Subcutaneous abdominal adipose tissue (tissue), 5 donors: ENCODE measurements around the gene AMY1C.
"Not testable (repeated sequence)": the region's sequence is repeated elsewhere in the genome, so short reads cannot be mapped to it uniquely, and the experiment has no call there.

Source experiments
- H3K27ac ChIP-seq: one replicate; pipeline ENCODE4 v1.7.0; 2013; ENCODE audit warnings: low read depth, mild to moderate bottlenecking, inconsistent platforms, low read length, moderate library complexity
- H3K27me3 ChIP-seq, 5 donors: one replicate each; pipeline ENCODE4 v1.7.0; 2013; ENCODE audit warnings: low read length in 5 of 5, inconsistent platforms in 1 of 5; ENCODE audit not compliant: control insufficient read depth in 5 of 5, insufficient read depth in 4 of 5
- H3K36me3 ChIP-seq, 5 donors: one replicate each; pipeline ENCODE4 v1.7.0; 2013; ENCODE audit warnings: low read length in 5 of 5; ENCODE audit not compliant: control insufficient read depth in 5 of 5, insufficient read depth in 5 of 5
- H3K4me1 ChIP-seq, 5 donors: one replicate each; pipeline ENCODE4 v1.7.0; 2013; ENCODE audit warnings: low read length in 5 of 5, mild to moderate bottlenecking in 3 of 5, moderate library complexity in 1 of 5; ENCODE audit not compliant: control insufficient read depth in 5 of 5, insufficient read depth in 5 of 5
- H3K4me3 ChIP-seq, 5 donors: one replicate each; pipeline ENCODE4 v1.7.0; 2013; ENCODE audit warnings: low read length in 5 of 5, low read depth in 1 of 5
- H3K9ac ChIP-seq, 5 donors: one replicate each; pipeline ENCODE4 v1.7.0; 2013; ENCODE audit warnings: low read length in 5 of 5, mild to moderate bottlenecking in 4 of 5, moderate library complexity in 3 of 5
- H3K9me3 ChIP-seq, 5 donors: one replicate each; pipeline ENCODE4 v1.7.0; 2013; ENCODE audit warnings: low read length in 5 of 5; ENCODE audit not compliant: control insufficient read depth in 5 of 5
- donor health status: healthy.
- donor health status: healthy.
- donor health status: healthy.
- donor health status: healthy.
- donor health status: healthy.

Gene AMY1C

DNA sequence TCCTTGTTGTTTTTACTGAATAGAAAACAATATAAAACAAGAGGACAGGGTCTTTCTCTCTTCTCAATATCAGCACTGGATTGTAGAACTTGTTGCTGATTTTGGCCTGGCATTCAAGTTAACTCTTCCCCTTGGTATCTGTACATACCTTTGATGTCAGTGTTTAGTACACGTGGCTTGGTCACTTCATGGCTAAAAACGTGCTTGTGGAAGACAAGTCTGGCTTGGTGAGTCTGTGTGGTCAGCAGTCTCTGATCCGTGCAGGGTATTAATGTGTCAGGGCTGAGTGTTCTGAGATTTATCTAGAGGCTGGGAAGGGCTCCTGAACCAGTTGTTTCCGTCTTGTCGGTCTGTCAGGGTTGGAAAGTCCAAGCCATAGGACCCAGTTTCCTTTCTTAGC is at the start of gene AMY1C:
TSS of gene AMY1C (plus strand) at position 301 of the 400 bp plus-strand sequence. CDS start 572 bp downstream, outside the sequence.
- H3K4me3 ChIP-seq, H3K36me3 ChIP-seq, H3K9me3 ChIP-seq: not testable (repeated sequence)

GRCh38 chr1:103700669-103701068 is 49.0 kb upstream of the AMY1C start:
- not testable (repeated sequence) for H3K4me3 ChIP-seq, H3K27ac ChIP-seq, H3K9me3 ChIP-seq, H3K9ac ChIP-seq, H3K27me3 ChIP-seq, H3K4me1 ChIP-seq, H3K36me3 ChIP-seq

More for the DNA sequence above, at the start of gene AMY1C:
- H3K4me1 ChIP-seq, H3K27me3 ChIP-seq, H3K27ac ChIP-seq, H3K9ac ChIP-seq: not testable (repeated sequence)

- not testable (repeated sequence) for H3K4me1 ChIP-seq, H3K36me3 ChIP-seq, H3K27me3 ChIP-seq, H3K9me3 ChIP-seq, H3K9ac ChIP-seq, H3K27ac ChIP-seq, H3K4me3 ChIP-seq
These were observed 48.4 kb upstream of the AMY1C start for GRCh38 chr1:103701256-103701655.

DNA sequence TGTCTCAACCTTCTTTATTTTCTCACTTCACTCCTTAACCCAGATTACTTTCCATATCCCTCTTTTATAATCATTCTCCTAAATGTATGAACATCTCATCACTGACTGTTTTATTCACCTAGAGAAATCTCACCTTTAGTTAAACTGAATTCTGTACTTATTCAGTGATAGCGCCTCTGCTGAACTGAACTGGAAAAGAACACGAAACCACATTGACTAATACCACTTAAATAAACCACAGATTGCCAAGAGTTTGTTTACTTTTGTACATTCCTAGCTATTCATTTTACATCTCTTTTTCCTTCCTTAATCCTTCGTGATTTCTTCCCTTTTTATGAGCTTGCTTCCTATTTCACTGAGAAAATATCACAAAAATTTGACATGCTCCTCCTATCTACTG is 42.0 kb upstream of the AMY1C start:
- not testable (repeated sequence) for H3K9me3 ChIP-seq, H3K9ac ChIP-seq, H3K27me3 ChIP-seq, H3K4me3 ChIP-seq, H3K27ac ChIP-seq, H3K36me3 ChIP-seq, H3K4me1 ChIP-seq

DNA sequence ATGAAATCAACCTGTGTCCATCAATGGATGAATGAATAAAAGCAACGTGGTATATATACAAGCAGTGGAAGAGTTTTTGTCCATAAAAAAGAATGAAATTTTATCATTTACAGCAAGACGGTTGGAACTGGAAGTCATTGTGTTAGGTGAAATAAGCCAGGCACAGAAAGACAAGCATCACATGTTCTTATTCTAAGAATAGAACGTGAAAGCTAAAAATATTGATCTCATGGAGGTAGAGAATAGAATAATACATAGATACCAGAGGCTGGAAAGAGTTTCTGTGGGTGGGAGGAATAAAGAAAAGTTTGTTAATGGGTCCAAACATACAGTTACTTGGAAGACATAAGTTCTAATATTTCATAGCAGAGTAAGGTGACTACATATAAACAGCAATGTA is 39.3 kb upstream of the AMY1C start:
- H3K9me3 ChIP-seq, H3K4me3 ChIP-seq, H3K27me3 ChIP-seq, H3K36me3 ChIP-seq, H3K9ac ChIP-seq, H3K27ac ChIP-seq, H3K4me1 ChIP-seq: not testable (repeated sequence)

DNA sequence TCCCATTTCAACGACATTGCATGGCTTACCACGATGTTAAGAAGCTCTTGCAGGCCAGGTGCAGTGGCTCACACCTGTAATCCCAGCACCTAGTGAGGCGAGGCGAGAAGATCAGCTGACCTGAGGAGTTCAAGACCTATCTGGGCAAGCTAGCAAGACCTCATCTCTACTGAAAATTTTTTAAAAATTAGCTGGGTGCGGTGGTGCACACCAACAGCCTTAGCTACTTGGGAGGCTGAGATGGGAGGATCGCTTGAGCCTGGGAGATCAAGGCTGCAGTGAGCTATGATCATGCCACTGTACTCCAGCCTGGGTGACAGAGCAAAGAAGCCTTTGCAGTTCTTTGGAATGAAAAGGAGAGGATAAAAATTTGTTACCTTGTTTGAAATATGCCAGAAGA is 32.3 kb upstream of the AMY1C start:
- not testable (repeated sequence) for H3K9me3 ChIP-seq, H3K4me1 ChIP-seq, H3K36me3 ChIP-seq, H3K27ac ChIP-seq, H3K27me3 ChIP-seq, H3K4me3 ChIP-seq, H3K9ac ChIP-seq

- H3K9ac ChIP-seq, H3K4me3 ChIP-seq, H3K27ac ChIP-seq, H3K9me3 ChIP-seq, H3K4me1 ChIP-seq, H3K27me3 ChIP-seq, H3K36me3 ChIP-seq: not testable (repeated sequence)
These were observed 28.2 kb upstream of the AMY1C start for GRCh38 chr1:103721473-103721872.

DNA sequence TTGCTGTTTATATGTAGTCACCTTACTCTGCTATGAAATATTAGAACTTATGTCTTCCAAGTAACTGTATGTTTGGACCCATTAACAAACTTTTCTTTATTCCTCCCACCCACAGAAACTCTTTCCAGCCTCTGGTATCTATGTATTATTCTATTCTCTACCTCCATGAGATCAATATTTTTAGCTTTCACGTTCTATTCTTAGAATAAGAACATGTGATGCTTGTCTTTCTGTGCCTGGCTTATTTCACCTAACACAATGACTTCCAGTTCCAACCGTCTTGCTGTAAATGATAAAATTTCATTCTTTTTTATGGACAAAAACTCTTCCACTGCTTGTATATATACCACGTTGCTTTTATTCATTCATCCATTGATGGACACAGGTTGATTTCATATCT is 14.4 kb upstream of the AMY1C start:
- H3K9ac ChIP-seq, H3K36me3 ChIP-seq, H3K4me3 ChIP-seq: not testable (repeated sequence)

DNA sequence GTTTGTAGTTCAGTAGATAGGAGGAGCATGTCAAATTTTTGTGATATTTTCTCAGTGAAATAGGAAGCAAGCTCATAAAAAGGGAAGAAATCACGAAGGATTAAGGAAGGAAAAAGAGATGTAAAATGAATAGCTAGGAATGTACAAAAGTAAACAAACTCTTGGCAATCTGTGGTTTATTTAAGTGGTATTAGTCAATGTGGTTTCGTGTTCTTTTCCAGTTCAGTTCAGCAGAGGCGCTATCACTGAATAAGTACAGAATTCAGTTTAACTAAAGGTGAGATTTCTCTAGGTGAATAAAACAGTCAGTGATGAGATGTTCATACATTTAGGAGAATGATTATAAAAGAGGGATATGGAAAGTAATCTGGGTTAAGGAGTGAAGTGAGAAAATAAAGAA is 11.7 kb upstream of the AMY1C start:
- not testable (repeated sequence) for H3K27ac ChIP-seq, H3K9me3 ChIP-seq, H3K36me3 ChIP-seq, H3K9ac ChIP-seq, H3K4me3 ChIP-seq, H3K4me1 ChIP-seq, H3K27me3 ChIP-seq

More for the DNA sequence above, 14.4 kb upstream of the AMY1C start:
- not testable (repeated sequence) for H3K9me3 ChIP-seq, H3K4me1 ChIP-seq, H3K27me3 ChIP-seq, H3K27ac ChIP-seq

DNA sequence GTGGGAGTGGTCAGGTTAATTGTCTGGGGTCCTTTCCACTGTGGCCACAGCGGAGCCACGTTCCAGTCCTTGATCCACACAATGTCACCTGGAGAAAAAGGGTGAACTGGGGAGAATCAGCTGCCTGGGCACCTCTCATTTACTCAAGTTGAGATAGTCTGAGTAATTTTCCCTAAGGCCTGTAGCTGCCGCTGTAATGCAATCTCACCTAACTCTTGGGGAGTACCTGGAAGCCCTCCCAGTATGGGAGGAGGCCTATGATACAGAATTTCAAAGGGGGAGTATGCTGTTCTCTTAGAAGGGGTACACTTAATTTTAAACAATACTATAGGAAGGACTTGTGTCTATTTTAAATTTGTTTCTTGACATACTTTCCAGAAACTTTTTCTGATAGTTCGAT is 5.2 kb upstream of the AMY1C start:
- not testable (repeated sequence) for H3K9ac ChIP-seq, H3K4me1 ChIP-seq, H3K4me3 ChIP-seq, H3K27me3 ChIP-seq, H3K9me3 ChIP-seq, H3K36me3 ChIP-seq, H3K27ac ChIP-seq

GRCh38 chr1:103745040-103745439 is 4.7 kb upstream of the AMY1C start:
- not testable (repeated sequence) for H3K4me3 ChIP-seq, H3K4me1 ChIP-seq, H3K27ac ChIP-seq, H3K27me3 ChIP-seq, H3K9me3 ChIP-seq, H3K36me3 ChIP-seq, H3K9ac ChIP-seq
